Measurements from ENCODE around the gene SEC22B. TPM values are rescaled to one million over a fixed set of nuclear protein-coding genes. Genes with fewer than 3 reads are reported as not detected.
A peak's percentile ranks its signal among the peaks of the same experiment; 100 is the strongest.
"Not testable (repeated sequence)": the region's sequence is repeated elsewhere in the genome, so short reads cannot be mapped to it uniquely, and the experiment has no call there.

SEC22B gene
- total RNA-seq, 1 experiment from 2014 or later = 25.1 TPM

GRCh38 chr1:120142512-120143263 is 33.6 kb downstream of the SEC22B start:
- H3K4me3 ChIP-seq; H3K4me2 ChIP-seq; CTCF ChIA-PET; H3K27ac ChIP-seq; H3K4me1 ChIP-seq (replicated peaks; ENCODE audit: insufficient read depth); H3K9me3 ChIP-seq (ENCODE audit: insufficient read depth, low read depth); POLR2A ChIA-PET (ENCODE audit: unreplicated experiment); H3K36me3 ChIP-seq (ENCODE audit: low read depth); H3K79me2 ChIP-seq (ENCODE audit: low read depth); BruUV-seq (replicated peaks); DNase-seq; H3F3A ChIP-seq (ENCODE audit: insufficient read depth, low read depth); intact Hi-C loops (cut with micrococcal nuclease; ENCODE audit: unreplicated experiment); H3K27me3 ChIP-seq (ENCODE audit: insufficient read depth, low read depth); H4K20me1 ChIP-seq (ENCODE audit: insufficient read depth); H3K9me2 ChIP-seq (ENCODE audit: insufficient read depth); H2AFZ ChIP-seq: not testable (repeated sequence)

DNA sequence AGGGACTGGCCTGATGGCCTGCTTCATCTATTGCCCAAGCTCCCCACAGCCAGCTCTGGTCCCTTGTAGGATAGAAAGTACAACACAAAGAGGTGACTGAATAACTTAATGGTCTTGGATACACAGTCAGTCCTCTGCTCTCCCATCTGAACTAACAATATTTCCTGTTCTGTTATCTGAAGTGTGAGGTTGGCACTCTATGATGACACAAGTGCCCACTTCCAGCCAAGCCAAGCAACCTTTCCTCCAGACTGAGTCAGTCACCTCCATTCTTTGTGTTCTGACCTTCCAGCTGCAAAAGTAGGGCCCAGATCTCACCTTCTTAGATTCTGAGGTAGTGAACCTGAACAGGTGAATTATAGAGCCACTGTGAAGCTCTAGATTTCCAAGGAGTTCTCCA is 34.5 kb downstream of the SEC22B start:
- H3K36me3 ChIP-seq (ENCODE audit: low read depth); CTCF ChIA-PET; H3K9me2 ChIP-seq (ENCODE audit: insufficient read depth); H3K4me3 ChIP-seq; H3K27me3 ChIP-seq (ENCODE audit: insufficient read depth, low read depth); H3K4me1 ChIP-seq (replicated peaks; ENCODE audit: insufficient read depth); H2AFZ ChIP-seq; H3F3A ChIP-seq (ENCODE audit: insufficient read depth, low read depth); BruUV-seq (replicated peaks); DNase-seq; intact Hi-C loops (cut with micrococcal nuclease; ENCODE audit: unreplicated experiment); H4K20me1 ChIP-seq (ENCODE audit: insufficient read depth); H3K27ac ChIP-seq; H3K79me2 ChIP-seq (ENCODE audit: low read depth); H3K9me3 ChIP-seq (ENCODE audit: insufficient read depth, low read depth); POLR2A ChIA-PET (ENCODE audit: unreplicated experiment): not testable (repeated sequence)
- peak overlapping the region; percentile 2; the same call in 1 of the 2 replicates for H3K4me2 ChIP-seq

- BruUV-seq (replicated peaks); CTCF ChIA-PET; H3K9me3 ChIP-seq (ENCODE audit: insufficient read depth, low read depth); POLR2A ChIA-PET (ENCODE audit: unreplicated experiment); H3K79me2 ChIP-seq (ENCODE audit: low read depth); H3K27me3 ChIP-seq (ENCODE audit: insufficient read depth, low read depth); H3K4me3 ChIP-seq; H3K36me3 ChIP-seq (ENCODE audit: low read depth); H3K9me2 ChIP-seq (ENCODE audit: insufficient read depth); intact Hi-C loops (cut with micrococcal nuclease; ENCODE audit: unreplicated experiment); H4K20me1 ChIP-seq (ENCODE audit: insufficient read depth); H3K27ac ChIP-seq; H3F3A ChIP-seq (ENCODE audit: insufficient read depth, low read depth); H3K4me1 ChIP-seq (replicated peaks; ENCODE audit: insufficient read depth); H3K4me2 ChIP-seq; H2AFZ ChIP-seq: not testable (repeated sequence)
- peak in 1 of 2 experiments; percentile 19 for DNase-seq
Observed at GRCh38 chr1:120140656-120141265, 35.6 kb downstream of the SEC22B start.

DNA sequence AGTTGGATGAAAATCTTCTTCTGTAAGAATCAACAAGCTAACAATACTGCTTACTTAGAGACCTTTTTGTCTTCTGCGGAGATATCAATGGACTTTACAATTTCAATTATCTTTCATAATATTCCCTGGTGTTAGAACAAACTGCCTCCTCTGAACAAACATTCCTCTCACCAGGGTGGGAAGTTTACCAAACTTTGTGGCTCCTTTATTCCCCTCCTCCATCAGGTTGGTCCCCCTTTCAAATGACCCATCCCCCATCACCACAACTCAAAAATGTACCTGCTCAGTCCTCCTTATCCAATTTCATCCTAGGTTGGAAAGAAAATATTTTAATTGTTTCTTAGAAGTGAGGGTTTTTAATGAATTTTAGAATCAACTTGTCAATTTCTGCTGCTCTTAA is 40.2 kb downstream of the SEC22B start:
- H3K36me3 ChIP-seq (ENCODE audit: low read depth); H3K9me2 ChIP-seq (ENCODE audit: insufficient read depth); H3K27ac ChIP-seq; H2AFZ ChIP-seq; H3K27me3 ChIP-seq (ENCODE audit: insufficient read depth, low read depth); intact Hi-C loops (cut with micrococcal nuclease; ENCODE audit: unreplicated experiment); H3K4me1 ChIP-seq (replicated peaks; ENCODE audit: insufficient read depth); H3K79me2 ChIP-seq (ENCODE audit: low read depth); POLR2A ChIA-PET (ENCODE audit: unreplicated experiment); CTCF ChIA-PET; H4K20me1 ChIP-seq (ENCODE audit: insufficient read depth); BruUV-seq (replicated peaks); H3F3A ChIP-seq (ENCODE audit: insufficient read depth, low read depth); H3K9me3 ChIP-seq (ENCODE audit: insufficient read depth, low read depth); DNase-seq: not testable (repeated sequence)
- peak overlapping the region; percentile 34 for H3K4me2 ChIP-seq
- H3K4me3 ChIP-seq = peak overlapping the region; percentile 19; the same call in 1 of the 2 replicates

DNA sequence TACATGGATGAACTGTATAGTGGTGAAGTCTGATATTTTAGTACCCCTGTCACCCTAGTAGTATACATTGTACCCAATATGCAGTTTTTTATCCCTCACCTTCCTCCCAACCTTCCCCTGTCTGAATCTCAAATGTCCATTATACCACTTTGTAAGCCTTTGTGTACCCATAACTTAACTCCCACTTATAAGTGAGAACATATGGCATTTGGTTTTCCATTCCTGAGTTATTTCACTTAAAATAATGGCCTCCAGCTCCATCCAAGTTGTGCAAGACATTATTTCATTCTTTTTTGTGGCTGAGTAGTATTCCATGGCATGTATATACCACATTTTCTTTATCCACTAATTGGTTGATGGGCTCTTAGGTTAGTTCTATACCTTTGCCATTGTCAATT is 42.4 kb downstream of the SEC22B start:
- H2AFZ ChIP-seq; H4K20me1 ChIP-seq (ENCODE audit: insufficient read depth); intact Hi-C loops (cut with micrococcal nuclease; ENCODE audit: unreplicated experiment); H3K36me3 ChIP-seq (ENCODE audit: low read depth); H3K27me3 ChIP-seq (ENCODE audit: insufficient read depth, low read depth); H3F3A ChIP-seq (ENCODE audit: insufficient read depth, low read depth); DNase-seq; BruUV-seq (replicated peaks); H3K4me3 ChIP-seq; H3K9me2 ChIP-seq (ENCODE audit: insufficient read depth); H3K9me3 ChIP-seq (ENCODE audit: insufficient read depth, low read depth); H3K27ac ChIP-seq; H3K4me2 ChIP-seq; H3K79me2 ChIP-seq (ENCODE audit: low read depth); POLR2A ChIA-PET (ENCODE audit: unreplicated experiment); H3K4me1 ChIP-seq (replicated peaks; ENCODE audit: insufficient read depth); CTCF ChIA-PET: not testable (repeated sequence)
